ENCODE data around the gene DPP10.
"Not testable (repeated sequence)": the region's sequence is repeated elsewhere in the genome, so short reads cannot be mapped to it uniquely, and the experiment has no call there.

DPP10 gene

GRCh38 chr2:114517580-114517979 lies 75.1 kb downstream of the DPP10 start:
- DNase-seq, result no peak

- DNase-seq, result no peak
Observed at GRCh38 chr2:114518738-114519137, 76.3 kb downstream of the DPP10 start.

GRCh38 chr2:114522612-114523011 lies 80.2 kb downstream of the DPP10 start:
- not testable (repeated sequence) for DNase-seq

GRCh38 chr2:114525955-114526354 lies 83.5 kb downstream of the DPP10 start:
- no peak for DNase-seq

GRCh38 chr2:114526841-114527240 lies 84.4 kb downstream of the DPP10 start:
- DNase-seq, result no peak

- DNase-seq, result no peak
Observed at GRCh38 chr2:114527330-114527983, 85.0 kb downstream of the DPP10 start.

- no peak for DNase-seq
Observed at GRCh38 chr2:114534116-114535084, 92.0 kb downstream of the DPP10 start.

GRCh38 chr2:114537777-114538176 lies 95.3 kb downstream of the DPP10 start:
- no peak for DNase-seq

- DNase-seq, result no peak
Observed at GRCh38 chr2:114542695-114543094, 100.3 kb downstream of the DPP10 start.

- DNase-seq, result no peak
Observed at GRCh38 chr2:114543236-114543766, 100.9 kb downstream of the DPP10 start.

GRCh38 chr2:114545052-114545451 lies 102.6 kb downstream of the DPP10 start:
- no peak for DNase-seq

GRCh38 chr2:114546531-114546930 lies 104.1 kb downstream of the DPP10 start:
- no peak for DNase-seq

- DNase-seq, result no peak
Observed at GRCh38 chr2:114548151-114548550, 105.7 kb downstream of the DPP10 start.

- DNase-seq, result no peak
Observed at GRCh38 chr2:114550364-114550763, 107.9 kb downstream of the DPP10 start.

GRCh38 chr2:114550895-114551793 lies 108.7 kb downstream of the DPP10 start:
- peak; percentile 83 for DNase-seq

- no peak for DNase-seq
Observed at GRCh38 chr2:114553027-114553426, 110.6 kb downstream of the DPP10 start.

- no peak for DNase-seq
Observed at GRCh38 chr2:114569166-114569565, 126.7 kb downstream of the DPP10 start.

GRCh38 chr2:114577657-114578056 lies 135.2 kb downstream of the DPP10 start:
- no peak for DNase-seq

- no peak for DNase-seq
Observed at GRCh38 chr2:114579542-114579941, 137.1 kb downstream of the DPP10 start.

GRCh38 chr2:114580691-114581090 lies 138.2 kb downstream of the DPP10 start:
- DNase-seq, result no peak

- no peak for DNase-seq
Observed at GRCh38 chr2:114598329-114598728, 155.9 kb downstream of the DPP10 start.

GRCh38 chr2:114609203-114609602 lies 166.8 kb downstream of the DPP10 start:
- DNase-seq, result no peak

- peak; percentile 35 for DNase-seq
Observed at GRCh38 chr2:114609801-114610200, 167.4 kb downstream of the DPP10 start.

Data from NCI-H1694 (cell line).